Measurements from ENCODE around the gene FKBP1A.

The FKBP1A gene

GRCh38 chr20:1319051-1319450 lies 73.8 kb downstream of the FKBP1A start:
- DNase-seq (ENCODE audit: low read depth in 2 of 2) = no peak

Measured in activated CD8-positive, alpha-beta memory T cell treated with anti-CD3 and anti-CD28 coated beads for 4 hours (primary cell).